HG03469 (cell line): ENCODE measurements around the gene HMSD.

ENCODE experiments used
- ATAC-seq: cut with Tn5 transposase; IDR thresholded peaks from one replicate; pipeline ENCODE4 v1.9.1; 2021; ENCODE audit warnings: mild to moderate bottlenecking, moderate library complexity, moderate number of reproducible peaks; ENCODE audit not compliant: unreplicated experiment

HMSD gene

GRCh38 chr18:63986885-63987284, 37.8 kb downstream of the HMSD start:
- ATAC-seq: no peak

- no peak for ATAC-seq
Measured at GRCh38 chr18:63987743-63988142, 38.6 kb downstream of the HMSD start.

GRCh38 chr18:63992751-63993150, 43.6 kb downstream of the HMSD start:
- no peak for ATAC-seq

GRCh38 chr18:63994783-63995399, 45.8 kb downstream of the HMSD start:
- ATAC-seq: no peak

- ATAC-seq: no peak
Measured at GRCh38 chr18:63997041-63997440, 47.9 kb downstream of the HMSD start.

GRCh38 chr18:63997606-63998005, 48.5 kb downstream of the HMSD start:
- ATAC-seq: no peak

- ATAC-seq: no peak
Measured at GRCh38 chr18:63999871-64000270, 50.8 kb downstream of the HMSD start.

GRCh38 chr18:64002581-64002980, 53.5 kb downstream of the HMSD start:
- ATAC-seq: no peak

- no peak for ATAC-seq
Measured at GRCh38 chr18:64009305-64009704, 60.2 kb downstream of the HMSD start.
